Measurements from ENCODE around the gene ZC3H7A.

GRCh38 chr16:11843206-11843605 is 46.1 kb upstream of the ZC3H7A start:
- TF ChIP-seq CTCF (IDR thresholded peaks at IDR 0.05 in 2 of 3, conservative IDR thresholded peaks at IDR 0.05 in 1 of 3; ENCODE audit: control insufficient read depth in 2 of 3, extremely low read depth in 1 of 3, insufficient read depth in 1 of 3, low read depth in 3 of 3, low read length in 3 of 3) (no peak), POLR2AphosphoS2 (IDR thresholded peaks at IDR 0.05; ENCODE audit: low read depth, low read length) (no peak), TAF1 (IDR thresholded peaks at IDR 0.05; ENCODE audit: borderline replicate concordance, low read depth, low read length) (no peak), BRCA1 (IDR thresholded peaks at IDR 0.05; ENCODE audit: low read depth, low read length) (no peak), ATF3 (IDR thresholded peaks at IDR 0.05; ENCODE audit: borderline replicate concordance, extremely low read depth, low read depth, low read length) (no peak), RBBP5 (conservative IDR thresholded peaks at IDR 0.05) (no peak), SREBF2 (IDR thresholded peaks at IDR 0.05; ENCODE audit: low read length) (no peak), NR2C2 (IDR thresholded peaks at IDR 0.05; ENCODE audit: borderline replicate concordance, control insufficient read depth, insufficient read length, low read depth) (no peak)
